Panc1 (cell line): Measurements from ENCODE around the gene EFEMP1.

Experiments used
- POLR2AphosphoS5 ChIP-seq: IDR thresholded peaks from 2 replicates; pipeline ENCODE4 v1.6.1; 2012; ENCODE audit warnings: mild to moderate bottlenecking, low read depth, low read length, moderate library complexity
- TF ChIP-seq, protein P1 (sequence below): fragments of 450-650 bp; IDR thresholded peaks from 2 replicates; pipeline ENCODE4 v1.5.1; 2017; ENCODE audit warnings: mild to moderate bottlenecking
- TF ChIP-seq, protein P2 (sequence below), 2 experiments: IDR thresholded peaks; 2 replicates each; pipeline ENCODE4 v1.6.1; 2011 to 2012; ENCODE audit warnings: low read depth in 2 of 2, control low read depth in 1 of 2, low read length in 1 of 2, mild to moderate bottlenecking in 1 of 2, moderate library complexity in 1 of 2; ENCODE audit not compliant: insufficient read depth in 1 of 2

DNA sequence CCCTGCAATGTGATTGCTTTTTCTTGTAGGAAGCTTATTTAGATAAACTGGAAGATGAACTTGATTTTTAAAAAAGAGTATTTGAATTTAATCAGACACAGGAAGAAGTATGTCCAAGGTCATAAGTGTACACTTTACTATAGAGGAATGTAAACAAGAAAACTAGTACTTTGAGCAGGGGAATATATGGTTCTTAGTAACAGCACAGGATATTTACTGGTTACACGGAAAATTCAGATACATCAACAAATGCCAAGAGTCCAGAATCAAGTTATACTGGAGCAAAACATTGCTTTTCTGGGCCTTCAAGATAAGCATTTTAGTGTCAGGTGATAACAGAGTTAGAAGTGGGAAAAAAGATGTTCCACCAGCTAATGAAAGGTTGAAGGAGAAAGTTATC, 75.5 kb downstream of the EFEMP1 start:
- TF ChIP-seq, protein P1, sequence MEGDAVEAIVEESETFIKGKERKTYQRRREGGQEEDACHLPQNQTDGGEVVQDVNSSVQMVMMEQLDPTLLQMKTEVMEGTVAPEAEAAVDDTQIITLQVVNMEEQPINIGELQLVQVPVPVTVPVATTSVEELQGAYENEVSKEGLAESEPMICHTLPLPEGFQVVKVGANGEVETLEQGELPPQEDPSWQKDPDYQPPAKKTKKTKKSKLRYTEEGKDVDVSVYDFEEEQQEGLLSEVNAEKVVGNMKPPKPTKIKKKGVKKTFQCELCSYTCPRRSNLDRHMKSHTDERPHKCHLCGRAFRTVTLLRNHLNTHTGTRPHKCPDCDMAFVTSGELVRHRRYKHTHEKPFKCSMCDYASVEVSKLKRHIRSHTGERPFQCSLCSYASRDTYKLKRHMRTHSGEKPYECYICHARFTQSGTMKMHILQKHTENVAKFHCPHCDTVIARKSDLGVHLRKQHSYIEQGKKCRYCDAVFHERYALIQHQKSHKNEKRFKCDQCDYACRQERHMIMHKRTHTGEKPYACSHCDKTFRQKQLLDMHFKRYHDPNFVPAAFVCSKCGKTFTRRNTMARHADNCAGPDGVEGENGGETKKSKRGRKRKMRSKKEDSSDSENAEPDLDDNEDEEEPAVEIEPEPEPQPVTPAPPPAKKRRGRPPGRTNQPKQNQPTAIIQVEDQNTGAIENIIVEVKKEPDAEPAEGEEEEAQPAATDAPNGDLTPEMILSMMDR, result no peak
- TF ChIP-seq, protein P2, sequence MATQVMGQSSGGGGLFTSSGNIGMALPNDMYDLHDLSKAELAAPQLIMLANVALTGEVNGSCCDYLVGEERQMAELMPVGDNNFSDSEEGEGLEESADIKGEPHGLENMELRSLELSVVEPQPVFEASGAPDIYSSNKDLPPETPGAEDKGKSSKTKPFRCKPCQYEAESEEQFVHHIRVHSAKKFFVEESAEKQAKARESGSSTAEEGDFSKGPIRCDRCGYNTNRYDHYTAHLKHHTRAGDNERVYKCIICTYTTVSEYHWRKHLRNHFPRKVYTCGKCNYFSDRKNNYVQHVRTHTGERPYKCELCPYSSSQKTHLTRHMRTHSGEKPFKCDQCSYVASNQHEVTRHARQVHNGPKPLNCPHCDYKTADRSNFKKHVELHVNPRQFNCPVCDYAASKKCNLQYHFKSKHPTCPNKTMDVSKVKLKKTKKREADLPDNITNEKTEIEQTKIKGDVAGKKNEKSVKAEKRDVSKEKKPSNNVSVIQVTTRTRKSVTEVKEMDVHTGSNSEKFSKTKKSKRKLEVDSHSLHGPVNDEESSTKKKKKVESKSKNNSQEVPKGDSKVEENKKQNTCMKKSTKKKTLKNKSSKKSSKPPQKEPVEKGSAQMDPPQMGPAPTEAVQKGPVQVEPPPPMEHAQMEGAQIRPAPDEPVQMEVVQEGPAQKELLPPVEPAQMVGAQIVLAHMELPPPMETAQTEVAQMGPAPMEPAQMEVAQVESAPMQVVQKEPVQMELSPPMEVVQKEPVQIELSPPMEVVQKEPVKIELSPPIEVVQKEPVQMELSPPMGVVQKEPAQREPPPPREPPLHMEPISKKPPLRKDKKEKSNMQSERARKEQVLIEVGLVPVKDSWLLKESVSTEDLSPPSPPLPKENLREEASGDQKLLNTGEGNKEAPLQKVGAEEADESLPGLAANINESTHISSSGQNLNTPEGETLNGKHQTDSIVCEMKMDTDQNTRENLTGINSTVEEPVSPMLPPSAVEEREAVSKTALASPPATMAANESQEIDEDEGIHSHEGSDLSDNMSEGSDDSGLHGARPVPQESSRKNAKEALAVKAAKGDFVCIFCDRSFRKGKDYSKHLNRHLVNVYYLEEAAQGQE (IDR thresholded peaks at IDR 0.05; ENCODE audit: insufficient read depth in 1 of 2, low read depth in 2 of 2, low read length in 1 of 2), result no peak
- no peak for TF ChIP-seq POLR2AphosphoS5
